Measurements from ENCODE around the gene SLC5A4.

The SLC5A4 gene

DNA sequence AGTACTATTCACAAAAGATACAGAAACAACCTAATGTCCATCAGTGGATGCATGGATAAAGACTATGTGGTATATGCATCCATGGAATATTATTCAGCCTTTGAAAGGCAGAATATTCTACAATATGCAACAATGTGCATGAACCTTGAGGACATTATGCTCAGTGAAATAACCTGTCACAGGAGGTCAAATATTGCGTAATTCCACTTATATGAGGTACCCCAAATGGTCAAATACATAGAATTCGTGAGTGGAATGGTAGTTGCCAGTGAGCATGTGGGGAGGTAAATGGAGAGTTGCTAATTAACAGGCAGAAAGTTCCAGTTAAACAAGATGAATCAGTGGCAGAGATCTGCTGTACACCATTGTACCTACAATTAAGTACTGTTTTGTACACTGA is 3.6 kb upstream of the SLC5A4 start:
- Histone ChIP-seq H3K4me1 (ENCODE audit: control insufficient read depth, insufficient read depth, low read length) (no peaks in the 10 kb centered on the region), H3K27ac (ENCODE audit: low read depth, low read length) (no peak overlapping the region), H3K4me3 (ENCODE audit: low read length) (no peak overlapping the region), H3K9ac (ENCODE audit: low read length) (no peak overlapping the region), H3K27me3 (ENCODE audit: control insufficient read depth, insufficient read depth, low read length) (no peaks in the 10 kb centered on the region), H3K36me3 (ENCODE audit: control insufficient read depth, insufficient read depth, low read length) (no peaks in the 10 kb centered on the region)

GRCh38 chr22:32255726-32256125 is 579 bp upstream of the SLC5A4 start:
- H3K9ac ChIP-seq (ENCODE audit: low read length), result no peak overlapping the region
- no peaks in the 10 kb centered on the region for H3K4me1 ChIP-seq (ENCODE audit: control insufficient read depth, insufficient read depth, low read length)
- H3K27ac ChIP-seq (ENCODE audit: low read depth, low read length), result no peak overlapping the region
- no peaks in the 10 kb centered on the region for H3K27me3 ChIP-seq (ENCODE audit: control insufficient read depth, insufficient read depth, low read length)
- H3K4me3 ChIP-seq (ENCODE audit: low read length), result no peak overlapping the region
- H3K36me3 ChIP-seq (ENCODE audit: control insufficient read depth, insufficient read depth, low read length), result no peaks in the 10 kb centered on the region

DNA sequence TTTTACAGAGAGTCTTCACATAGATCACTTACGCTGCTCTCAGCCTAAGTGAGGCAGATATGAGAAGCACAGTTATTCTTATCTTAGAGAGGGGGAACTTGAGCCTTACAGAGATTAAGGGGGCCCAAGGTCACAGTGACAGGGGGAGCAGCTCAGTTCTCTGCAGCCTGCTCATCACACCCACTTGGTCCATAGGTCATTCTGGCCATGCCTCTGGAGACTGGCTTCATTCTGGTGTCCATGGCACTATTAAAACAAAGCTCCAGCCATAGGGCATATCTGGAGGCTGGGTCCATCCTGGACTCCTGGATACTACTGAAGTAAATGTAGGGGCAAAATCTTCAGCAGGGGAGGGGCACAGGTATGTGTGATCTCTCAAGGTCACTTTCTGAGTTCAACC is 5.9 kb downstream of the SLC5A4 start:
- Histone ChIP-seq H3K4me3 (ENCODE audit: low read length) (no peak overlapping the region), H3K9ac (ENCODE audit: low read length) (no peak overlapping the region), H3K36me3 (ENCODE audit: control insufficient read depth, insufficient read depth, low read length) (no peaks in the 10 kb centered on the region), H3K27ac (ENCODE audit: low read depth, low read length) (no peak overlapping the region), H3K4me1 (ENCODE audit: control insufficient read depth, insufficient read depth, low read length) (no peaks in the 10 kb centered on the region), H3K27me3 (ENCODE audit: control insufficient read depth, insufficient read depth, low read length) (no peaks in the 10 kb centered on the region)

DNA sequence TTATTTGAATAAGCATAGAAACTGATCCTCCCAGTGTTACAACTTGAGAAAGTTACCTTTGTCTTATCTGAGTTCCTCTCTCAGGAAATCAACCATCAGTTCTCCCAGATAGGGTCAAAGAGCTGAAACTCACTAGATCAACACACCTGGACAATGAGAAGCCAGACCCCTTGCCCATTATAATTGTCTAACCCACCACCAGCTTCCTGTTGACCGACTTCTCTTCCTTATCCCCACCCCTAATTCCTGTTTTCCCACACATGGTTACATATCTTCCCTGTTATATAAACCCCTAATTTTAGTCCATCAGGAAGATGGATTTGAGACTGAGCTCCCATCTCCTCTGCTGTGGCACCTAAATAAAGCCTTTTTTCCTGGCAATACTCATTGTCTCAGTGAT is 6.9 kb downstream of the SLC5A4 start:
- Histone ChIP-seq H3K9ac (ENCODE audit: low read length) (no peak overlapping the region), H3K27ac (ENCODE audit: low read depth, low read length) (no peak overlapping the region), H3K4me1 (ENCODE audit: control insufficient read depth, insufficient read depth, low read length) (no peaks in the 10 kb centered on the region), H3K36me3 (ENCODE audit: control insufficient read depth, insufficient read depth, low read length) (no peaks in the 10 kb centered on the region), H3K27me3 (ENCODE audit: control insufficient read depth, insufficient read depth, low read length) (no peaks in the 10 kb centered on the region), H3K4me3 (ENCODE audit: low read length) (no peak overlapping the region)

DNA sequence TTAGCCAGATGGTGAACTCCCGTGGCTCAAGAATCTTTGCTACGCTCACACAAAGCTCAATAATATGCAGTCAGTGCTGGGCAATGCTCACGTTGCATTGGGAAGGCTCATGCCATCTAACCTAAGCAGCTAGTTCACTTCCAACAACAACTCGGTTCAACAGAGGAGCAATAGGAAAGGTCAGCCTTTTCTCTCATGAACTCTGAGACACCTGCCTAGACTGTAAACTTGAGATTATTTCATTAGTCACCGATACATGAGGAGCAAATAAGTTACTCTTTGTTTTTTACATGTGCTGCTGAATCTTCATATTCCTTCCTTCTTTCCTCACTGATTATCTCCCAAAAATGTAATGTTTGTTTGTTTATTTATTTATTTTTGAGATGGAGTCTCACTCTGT is 9.0 kb downstream of the SLC5A4 start:
- Histone ChIP-seq H3K9ac (ENCODE audit: low read length) (no peak overlapping the region), H3K27me3 (ENCODE audit: control insufficient read depth, insufficient read depth, low read length) (no peaks in the 10 kb centered on the region)

GRCh38 chr22:32245042-32245441 is 10.1 kb downstream of the SLC5A4 start:
- Histone ChIP-seq H3K27ac (ENCODE audit: low read depth, low read length) (no peak overlapping the region), H3K9ac (ENCODE audit: low read length) (no peak overlapping the region), H3K27me3 (ENCODE audit: control insufficient read depth, insufficient read depth, low read length) (no peaks in the 10 kb centered on the region), H3K4me3 (ENCODE audit: low read length) (no peak overlapping the region), H3K4me1 (ENCODE audit: control insufficient read depth, insufficient read depth, low read length) (no peaks in the 10 kb centered on the region), H3K36me3 (ENCODE audit: control insufficient read depth, insufficient read depth, low read length) (no peaks in the 10 kb centered on the region)

More for the DNA sequence above, 9.0 kb downstream of the SLC5A4 start:
- H3K4me1 ChIP-seq (ENCODE audit: control insufficient read depth, insufficient read depth, low read length), result no peaks in the 10 kb centered on the region
- no peaks in the 10 kb centered on the region for H3K36me3 ChIP-seq (ENCODE audit: control insufficient read depth, insufficient read depth, low read length)
- no peak overlapping the region for H3K4me3 ChIP-seq (ENCODE audit: low read length)
- no peak overlapping the region for H3K27ac ChIP-seq (ENCODE audit: low read depth, low read length)

DNA sequence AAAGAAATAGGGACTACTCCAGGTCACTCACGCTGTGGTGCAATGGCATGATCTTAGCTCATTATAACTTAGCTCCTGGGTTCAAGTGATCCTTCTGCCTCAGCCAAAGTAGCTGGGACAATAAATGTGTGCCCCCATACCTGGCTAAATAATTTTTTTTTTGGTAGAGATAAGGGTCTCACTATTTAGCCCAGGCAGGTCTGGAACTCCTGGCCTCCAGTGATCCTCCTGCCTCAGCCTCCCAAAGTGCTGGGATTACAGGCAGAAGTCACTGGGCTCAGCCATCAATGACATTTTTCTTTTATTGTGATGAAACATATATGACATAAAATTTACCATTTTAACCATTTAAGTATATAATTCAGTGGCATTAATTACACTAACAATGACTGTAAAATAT is 10.6 kb downstream of the SLC5A4 start:
- no peaks in the 10 kb centered on the region for H3K27me3 ChIP-seq (ENCODE audit: control insufficient read depth, insufficient read depth, low read length)
- no peak overlapping the region for H3K4me3 ChIP-seq (ENCODE audit: low read length)
- H3K9ac ChIP-seq (ENCODE audit: low read length), result no peak overlapping the region
- no peaks in the 10 kb centered on the region for H3K36me3 ChIP-seq (ENCODE audit: control insufficient read depth, insufficient read depth, low read length)
- H3K4me1 ChIP-seq (ENCODE audit: control insufficient read depth, insufficient read depth, low read length), result no peaks in the 10 kb centered on the region
- H3K27ac ChIP-seq (ENCODE audit: low read depth, low read length), result no peak overlapping the region

- no peak overlapping the region for H3K4me3 ChIP-seq (ENCODE audit: low read length)
- no peak overlapping the region for H3K9ac ChIP-seq (ENCODE audit: low read length)
- H3K4me1 ChIP-seq (ENCODE audit: control insufficient read depth, insufficient read depth, low read length), result no peaks in the 10 kb centered on the region
- no peak overlapping the region for H3K27ac ChIP-seq (ENCODE audit: low read depth, low read length)
- no peaks in the 10 kb centered on the region for H3K36me3 ChIP-seq (ENCODE audit: control insufficient read depth, insufficient read depth, low read length)
- H3K27me3 ChIP-seq (ENCODE audit: control insufficient read depth, insufficient read depth, low read length), result no peaks in the 10 kb centered on the region
These were observed 14.7 kb downstream of the SLC5A4 start for GRCh38 chr22:32240461-32240860.

DNA sequence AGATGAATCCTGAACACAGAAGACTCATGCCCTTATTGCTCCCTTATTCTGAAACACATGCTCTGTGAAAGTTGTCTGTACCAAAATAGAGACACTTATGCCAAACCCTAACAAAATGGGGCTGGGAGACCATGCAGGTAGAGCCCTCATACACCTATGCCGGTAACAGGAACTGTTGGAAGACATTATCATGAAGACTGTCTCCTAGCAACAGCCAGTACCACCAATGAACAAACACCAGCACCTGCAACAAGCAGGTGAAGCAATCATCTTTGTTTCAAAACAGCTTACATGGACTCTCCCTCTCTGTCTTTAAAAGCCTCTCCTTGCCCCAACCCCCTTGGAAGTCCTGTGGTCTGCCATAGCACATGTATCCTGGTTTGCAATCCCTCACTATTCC is 17.2 kb downstream of the SLC5A4 start:
- no peak overlapping the region for H3K9ac ChIP-seq (ENCODE audit: low read length)
- no peaks in the 10 kb centered on the region for H3K27me3 ChIP-seq (ENCODE audit: control insufficient read depth, insufficient read depth, low read length)
- H3K27ac ChIP-seq (ENCODE audit: low read depth, low read length), result no peak overlapping the region
- H3K4me3 ChIP-seq (ENCODE audit: low read length), result no peak overlapping the region
- no peaks in the 10 kb centered on the region for H3K4me1 ChIP-seq (ENCODE audit: control insufficient read depth, insufficient read depth, low read length)
- no peaks in the 10 kb centered on the region for H3K36me3 ChIP-seq (ENCODE audit: control insufficient read depth, insufficient read depth, low read length)

- H3K4me1 ChIP-seq (ENCODE audit: control insufficient read depth, insufficient read depth, low read length), result no peaks in the 10 kb centered on the region
- no peak overlapping the region for H3K27ac ChIP-seq (ENCODE audit: low read depth, low read length)
- H3K9ac ChIP-seq (ENCODE audit: low read length), result no peak overlapping the region
- H3K36me3 ChIP-seq (ENCODE audit: control insufficient read depth, insufficient read depth, low read length), result no peaks in the 10 kb centered on the region
- H3K27me3 ChIP-seq (ENCODE audit: control insufficient read depth, insufficient read depth, low read length), result no peaks in the 10 kb centered on the region
- H3K4me3 ChIP-seq (ENCODE audit: low read length), result no peak overlapping the region
These were observed 18.2 kb downstream of the SLC5A4 start for GRCh38 chr22:32236970-32237369.

- H3K36me3 ChIP-seq (ENCODE audit: control insufficient read depth, insufficient read depth, low read length), result no peaks in the 10 kb centered on the region
- no peak overlapping the region for H3K27ac ChIP-seq (ENCODE audit: low read depth, low read length)
- H3K4me3 ChIP-seq (ENCODE audit: low read length), result no peak overlapping the region
- no peaks in the 10 kb centered on the region for H3K27me3 ChIP-seq (ENCODE audit: control insufficient read depth, insufficient read depth, low read length)
- no peaks in the 10 kb centered on the region for H3K4me1 ChIP-seq (ENCODE audit: control insufficient read depth, insufficient read depth, low read length)
- H3K9ac ChIP-seq (ENCODE audit: low read length), result no peak overlapping the region
These were observed 22.1 kb downstream of the SLC5A4 start for GRCh38 chr22:32233091-32233490.

GRCh38 chr22:32232191-32232830 is 22.8 kb downstream of the SLC5A4 start:
- Histone ChIP-seq H3K36me3 (ENCODE audit: control insufficient read depth, insufficient read depth, low read length) (no peaks in the 10 kb centered on the region), H3K9ac (ENCODE audit: low read length) (no peak overlapping the region), H3K27ac (ENCODE audit: low read depth, low read length) (no peak overlapping the region), H3K27me3 (ENCODE audit: control insufficient read depth, insufficient read depth, low read length) (no peaks in the 10 kb centered on the region), H3K4me1 (ENCODE audit: control insufficient read depth, insufficient read depth, low read length) (no peaks in the 10 kb centered on the region), H3K4me3 (ENCODE audit: low read length) (no peak overlapping the region)

DNA sequence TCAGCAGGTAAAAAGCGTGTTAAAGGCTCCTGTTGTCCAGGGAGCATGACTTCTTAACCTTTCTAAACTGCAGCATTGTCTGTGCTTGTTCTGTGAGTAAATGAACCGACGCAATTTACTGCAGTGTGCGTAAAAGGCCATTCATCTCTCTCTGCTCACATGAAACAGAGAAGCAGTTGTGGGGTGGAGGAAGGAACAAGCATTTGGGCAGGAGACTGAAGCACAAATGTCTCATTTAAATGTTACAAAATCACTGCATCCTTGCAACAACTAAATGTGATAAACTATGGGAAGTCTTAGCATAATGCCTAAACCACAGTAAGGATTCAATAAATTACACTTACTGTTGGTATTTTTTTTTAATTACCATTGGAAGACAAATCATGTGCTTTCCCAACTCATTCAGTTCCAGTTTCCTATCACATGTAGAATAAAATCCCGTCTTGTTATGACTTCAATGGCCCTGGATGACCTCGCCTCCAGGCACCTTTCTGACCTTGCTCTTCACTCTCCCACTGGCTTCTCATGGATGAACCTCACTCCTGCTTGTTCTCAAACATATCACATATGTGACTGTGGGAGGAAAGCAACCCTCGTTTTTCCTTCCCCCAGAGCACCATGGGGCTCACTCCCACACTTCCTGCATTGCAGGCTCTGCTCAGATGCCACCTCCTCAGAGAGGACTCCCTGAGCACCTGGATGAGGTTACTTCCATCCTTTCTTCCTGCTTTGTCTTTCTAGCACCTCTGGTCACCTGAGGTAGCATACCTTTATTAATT is 28.6 kb downstream of the SLC5A4 start:
- no peak overlapping the region for H3K9ac ChIP-seq (ENCODE audit: low read length)
- no peaks in the 10 kb centered on the region for H3K4me1 ChIP-seq (ENCODE audit: control insufficient read depth, insufficient read depth, low read length)
- no peaks in the 10 kb centered on the region for H3K36me3 ChIP-seq (ENCODE audit: control insufficient read depth, insufficient read depth, low read length)
- H3K27ac ChIP-seq (ENCODE audit: low read depth, low read length), result no peak overlapping the region
- H3K4me3 ChIP-seq (ENCODE audit: low read length), result no peak overlapping the region
- no peaks in the 10 kb centered on the region for H3K27me3 ChIP-seq (ENCODE audit: control insufficient read depth, insufficient read depth, low read length)

All from rectal smooth muscle tissue (tissue), 1 donor.